HG03095 (cell line): Measurements from ENCODE around the gene DTD1.

Experiments
- ATAC-seq: cut with Tn5 transposase; IDR thresholded peaks from one replicate; pipeline ENCODE4 v1.9.1; 2021; ENCODE audit warnings: moderate library complexity; ENCODE audit not compliant: unreplicated experiment

DTD1 gene

GRCh38 chr20:18657575-18657974 is 69.7 kb downstream of the DTD1 start:
- ATAC-seq: no peak

- peak; percentile 54 for ATAC-seq
Observed at GRCh38 chr20:18662279-18663040, 74.6 kb downstream of the DTD1 start.

DNA sequence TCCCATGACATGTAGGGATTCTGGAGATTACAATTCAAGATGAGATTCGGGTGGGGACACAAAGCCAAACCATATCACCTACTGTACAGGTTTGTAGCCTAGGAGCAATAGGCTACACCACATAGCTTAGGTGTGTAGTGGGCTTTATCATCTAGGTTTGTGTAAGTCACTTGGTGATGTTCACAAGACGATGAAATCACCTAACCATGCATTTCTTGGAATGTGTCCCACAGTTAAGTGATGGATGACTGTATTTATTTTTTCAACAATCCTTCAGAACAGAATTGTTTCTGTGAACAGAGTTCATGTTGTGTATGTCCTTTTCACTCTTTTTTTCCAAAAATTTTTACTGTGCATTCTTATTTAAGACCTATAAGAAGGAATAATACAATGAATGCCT is 76.1 kb downstream of the DTD1 start:
- ATAC-seq: no peak

GRCh38 chr20:18665135-18665534 is 77.3 kb downstream of the DTD1 start:
- no peak for ATAC-seq

DNA sequence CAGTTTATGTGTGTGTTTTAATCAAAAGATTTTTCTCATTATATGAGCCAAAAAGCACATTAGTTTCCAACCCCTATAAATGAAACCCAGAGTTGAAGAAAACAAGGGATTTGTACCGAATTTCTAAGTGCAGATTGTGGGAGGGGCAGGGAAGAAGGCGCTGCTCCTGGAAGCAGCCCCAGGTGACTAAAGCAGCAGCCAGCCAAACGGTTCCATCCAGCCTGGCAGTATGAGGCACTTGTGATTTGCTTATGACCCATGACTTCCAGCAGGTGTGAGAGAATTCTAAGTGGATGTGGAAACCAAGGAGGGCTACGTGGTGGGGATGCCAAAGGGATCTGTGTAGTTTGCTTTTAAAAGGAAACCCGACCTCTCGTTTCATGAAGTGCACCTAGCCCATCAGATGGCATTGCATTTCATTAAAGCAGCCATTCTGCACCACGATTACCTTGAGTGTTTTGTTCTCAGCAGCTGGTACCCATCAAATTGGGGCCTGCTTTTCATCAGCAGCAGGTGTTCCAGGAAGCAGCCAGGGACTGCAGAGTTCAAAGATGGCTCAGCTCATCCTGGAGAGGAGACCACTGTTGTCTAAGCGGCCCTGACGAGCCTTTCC is 79.1 kb downstream of the DTD1 start:
- no peak for ATAC-seq

GRCh38 chr20:18669241-18670019 is 81.6 kb downstream of the DTD1 start:
- no peak for ATAC-seq

- ATAC-seq: no peak
Observed at GRCh38 chr20:18671203-18671710, 83.4 kb downstream of the DTD1 start.

DNA sequence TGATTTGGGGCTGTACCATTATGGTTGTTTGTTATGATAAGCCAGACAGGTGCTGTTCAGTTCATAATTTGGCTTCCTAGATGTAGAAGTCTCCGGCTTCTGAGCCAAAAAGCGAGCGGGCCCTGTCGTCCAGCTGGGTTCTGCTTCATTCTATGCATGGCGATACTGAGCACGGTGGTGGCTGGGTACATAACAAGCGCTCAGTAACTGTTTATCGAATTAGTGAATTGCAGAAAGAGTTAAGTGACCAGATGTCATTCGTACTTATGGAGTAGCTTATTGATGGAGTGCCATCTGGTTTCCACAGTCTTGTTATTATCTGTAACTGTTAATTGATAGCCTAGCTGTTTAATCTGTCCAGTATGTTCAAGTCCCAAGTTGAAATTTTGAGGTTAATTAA is 85.0 kb downstream of the DTD1 start:
- ATAC-seq: no peak

DNA sequence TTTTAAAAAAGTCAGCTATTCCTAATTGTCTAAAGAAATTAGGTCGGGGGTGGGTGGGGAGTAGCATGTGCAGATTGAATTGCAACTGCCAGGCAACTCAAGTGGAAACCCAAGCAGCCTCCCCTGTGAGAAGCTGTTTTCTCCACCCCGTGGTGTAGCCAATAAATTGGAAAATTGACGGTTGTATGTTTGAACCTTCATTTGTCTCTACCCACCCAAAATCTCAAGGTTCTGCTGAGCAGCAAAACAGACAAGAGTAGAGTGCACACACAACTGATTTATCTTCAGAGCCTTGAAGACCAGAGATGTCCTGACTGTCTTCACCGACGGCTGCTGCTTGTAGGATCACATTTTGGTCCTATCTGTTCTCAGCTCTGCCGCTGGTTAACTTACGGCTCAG is 88.5 kb downstream of the DTD1 start:
- no peak for ATAC-seq

DNA sequence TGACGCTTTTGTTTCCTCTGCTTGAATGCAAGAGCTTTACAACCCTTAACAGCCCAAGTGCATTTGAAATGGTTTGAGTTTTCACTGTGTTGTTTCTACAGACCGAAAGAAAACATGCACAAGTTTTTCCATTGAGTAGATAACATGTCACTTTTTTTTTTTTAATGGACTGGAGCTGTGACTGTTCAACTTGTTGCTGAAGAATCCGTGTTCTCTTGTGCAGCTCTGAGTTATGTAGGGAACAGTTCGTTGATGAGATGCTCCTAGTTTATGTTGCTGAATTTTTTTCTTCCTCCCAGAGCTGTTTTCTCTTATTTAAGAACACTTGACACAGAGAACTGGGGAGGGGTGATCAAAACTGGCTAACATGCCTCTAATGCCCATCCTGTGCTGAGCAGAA is 89.3 kb downstream of the DTD1 start:
- no peak for ATAC-seq

- ATAC-seq: no peak
Observed at GRCh38 chr20:18678549-18679419, 90.9 kb downstream of the DTD1 start.

DNA sequence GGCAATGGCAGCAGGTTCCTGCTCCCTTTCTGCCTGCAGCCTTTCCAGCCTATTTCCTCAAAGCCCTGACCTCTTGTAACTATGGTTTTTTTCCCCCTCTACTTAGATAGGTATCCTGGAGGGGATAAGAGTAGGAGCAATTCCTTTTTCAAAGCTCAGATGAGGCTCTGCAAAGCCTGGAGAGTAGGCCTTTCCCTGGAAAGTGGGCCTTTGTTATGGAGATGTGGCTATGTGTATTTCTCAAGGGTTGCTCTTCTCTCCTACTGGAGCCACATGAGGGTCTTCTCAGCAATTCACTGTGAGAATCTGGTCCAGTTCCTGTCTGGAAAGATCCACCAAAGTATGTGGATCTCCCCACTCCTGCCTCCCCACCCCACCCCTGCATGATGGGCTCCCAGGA is 96.0 kb downstream of the DTD1 start:
- ATAC-seq: no peak

- ATAC-seq: no peak
Observed at GRCh38 chr20:18684775-18685174, 96.9 kb downstream of the DTD1 start.

GRCh38 chr20:18685406-18685805 is 97.6 kb downstream of the DTD1 start:
- no peak for ATAC-seq

DNA sequence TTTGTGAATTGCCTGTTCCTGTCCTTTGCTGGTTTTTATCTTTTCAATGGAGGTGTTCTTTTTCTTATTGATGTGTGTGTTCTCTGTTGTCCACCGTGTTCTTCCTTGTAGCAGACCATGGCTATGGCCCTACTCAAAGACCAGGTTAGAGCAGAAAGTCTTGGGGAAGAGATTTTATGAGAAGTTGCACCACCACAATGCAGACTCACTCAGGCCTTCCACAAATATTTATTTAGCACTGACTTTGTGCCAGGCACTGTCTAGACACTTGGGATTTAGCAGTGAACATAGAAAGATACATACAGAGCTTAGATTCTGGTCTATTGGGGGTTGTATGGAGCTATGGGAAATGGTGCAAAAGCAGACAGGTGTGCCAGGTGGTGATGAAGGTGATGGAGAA is 98.8 kb downstream of the DTD1 start:
- no peak for ATAC-seq

GRCh38 chr20:18688676-18689075 is 100.8 kb downstream of the DTD1 start:
- ATAC-seq: no peak

GRCh38 chr20:18689557-18689956 is 101.7 kb downstream of the DTD1 start:
- no peak for ATAC-seq

- no peak for ATAC-seq
Observed at GRCh38 chr20:18692447-18692846, 104.6 kb downstream of the DTD1 start.

DNA sequence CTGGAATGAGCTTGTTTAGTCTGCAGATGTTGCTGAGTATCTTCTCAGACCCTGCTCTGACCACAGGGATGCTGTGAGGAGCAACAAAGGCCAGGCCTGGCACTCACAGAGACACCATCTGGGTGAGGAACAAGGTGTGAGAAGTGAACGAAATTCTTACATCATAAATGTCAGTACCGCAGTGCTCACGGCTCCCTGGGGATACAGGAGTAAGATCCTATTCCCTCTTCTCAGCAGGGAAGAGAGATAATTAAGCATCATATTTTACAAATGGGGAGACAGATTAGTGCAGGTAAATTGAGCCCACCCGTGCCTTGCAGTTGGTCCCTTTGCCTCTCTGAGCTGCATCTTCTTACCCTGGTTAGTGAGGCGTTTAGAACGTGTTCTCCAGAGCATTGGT is 106.2 kb downstream of the DTD1 start:
- no peak for ATAC-seq

- no peak for ATAC-seq
Observed at GRCh38 chr20:18695175-18695574, 107.3 kb downstream of the DTD1 start.
